HepG2 (cell line): ENCODE measurements around the gene LDLRAD3. TPM values are rescaled to one million over a fixed set of nuclear protein-coding genes. Genes with fewer than 3 reads are reported as not detected.

Source experiments
- ATAC-seq: fragments of 200-7000 bp; cut with Tn5 transposase; 3 replicates; pipeline ENCODE4 v1.9.1; 2020; ENCODE audit warnings: mild to moderate bottlenecking, moderate library complexity
- BruUV-seq: library from RNA; stranded (reverse); fragments of 400-500 nt; replicated peaks from 2 replicates; lab custom pipeline; 2021; lab: Mats Ljungman, UMichigan
- CTCF ChIA-PET: fragments of 300-600 bp; formaldehyde crosslinking; extraction: SDS; loops from one replicate; lab custom pipeline; 2021; ENCODE audit warnings: low total read pairs, inconsistent platforms, low intra/inter-chr PET ratio; lab: Yijun Ruan, JAX
- POLR2A ChIA-PET: fragments of 350-600 bp; sonication (Branson Sonifier 250); formaldehyde crosslinking; loops from one replicate; lab custom pipeline; 2020; ENCODE audit warnings: antibody characterized with exemption, inconsistent platforms; lab: Yijun Ruan, JAX
- DNase-seq: peaks from one replicate; pipeline ENCODE4 v3.0.0-alpha.2; 2015; ENCODE audit warnings: low spot score
- FAIRE-seq: peaks from 3 replicates; lab custom pipeline; 2011; peaks lifted over from hg19 to GRCh38; lab: Jason Lieb, UNC
- H2AFZ ChIP-seq: one replicate; pipeline ENCODE4 v1.6.1; 2011; ENCODE audit warnings: low read length, inconsistent platforms
- H3K27ac ChIP-seq: fragments of 300-600 bp; 3 replicates; pipeline ENCODE4 v1.8.0; 2011; ENCODE audit warnings: mixed run types, mild to moderate bottlenecking, mixed read lengths, low read length, inconsistent platforms; ENCODE audit not compliant: insufficient read depth; ENCODE audit errors: extremely low read length
- H3K27me3 ChIP-seq, 2 experiments: fragments of 200-600 bp in 1 of 2; 2 replicates in 1 of 2; 3 replicates in 1 of 2; pipeline versions ENCODE4 v1.6.0 to v1.8.0; 2011; ENCODE audit warnings: low read length in 2 of 2, mild to moderate bottlenecking in 2 of 2, moderate library complexity in 2 of 2, inconsistent platforms in 1 of 2; ENCODE audit not compliant: insufficient read depth in 2 of 2, control insufficient read depth in 1 of 2
- H3K36me3 ChIP-seq, 2 experiments: fragments of 200-600 bp in 1 of 2; replicated peaks in 1 of 2; 2 replicates in 1 of 2; 3 replicates in 1 of 2; pipeline versions ENCODE4 v1.5.1 to v1.8.0; 2011; ENCODE audit warnings: low read length in 2 of 2, inconsistent platforms in 1 of 2; ENCODE audit not compliant: insufficient read depth in 2 of 2, control insufficient read depth in 1 of 2
- H3K4me1 ChIP-seq: 2 replicates; pipeline ENCODE4 v1.5.1; 2012; ENCODE audit warnings: low read length, inconsistent platforms; ENCODE audit not compliant: insufficient read depth
- H3K4me2 ChIP-seq: 2 replicates; pipeline ENCODE4 v1.6.0; 2011; ENCODE audit warnings: low read depth, low read length, inconsistent platforms
- H3K4me3 ChIP-seq, 3 experiments: fragments of 200-600 bp in 1 of 3; sonication (generic), shearing (Covaris generic) in 1 of 3; replicated peaks in 1 of 3; 2 replicates each; pipeline ENCODE4 v1.5.1; 2011 to 2016; ENCODE audit warnings: low read length in 3 of 3, inconsistent platforms in 2 of 3, low read depth in 2 of 3, mild to moderate bottlenecking in 2 of 3, control low read depth in 1 of 3, mixed read lengths in 1 of 3; ENCODE audit not compliant: insufficient read depth in 1 of 3
- H3K79me2 ChIP-seq: one replicate; pipeline ENCODE4 v1.6.1; 2011; ENCODE audit warnings: low read length, inconsistent platforms; ENCODE audit not compliant: insufficient read depth
- H3K9ac ChIP-seq: 2 replicates; pipeline ENCODE4 v1.6.0; 2011; ENCODE audit warnings: mild to moderate bottlenecking, low read depth, low read length, inconsistent platforms; ENCODE audit not compliant: insufficient read depth
- H3K9me3 ChIP-seq: 2 replicates; pipeline ENCODE4 v1.5.1; 2012; ENCODE audit warnings: mild to moderate bottlenecking, low read length
- H4K20me1 ChIP-seq: 2 replicates; pipeline ENCODE4 v1.6.0; 2011; ENCODE audit warnings: inconsistent platforms, mild to moderate bottlenecking, low read length, moderate library complexity; ENCODE audit not compliant: insufficient read depth
- KLF9 ChIP-seq: IDR thresholded peaks from 2 replicates; pipeline ENCODE4 v1.6.1; 2016; ENCODE audit warnings: low read depth
- RFX3 ChIP-seq: IDR thresholded peaks from 2 replicates; pipeline ENCODE4 v1.6.1; 2016; ENCODE audit warnings: missing biosample characterization, missing genetic modification reagents
- SIN3A ChIP-seq: IDR thresholded peaks from 2 replicates; pipeline ENCODE4 v1.6.1; 2011; ENCODE audit warnings: low read depth, mild to moderate bottlenecking, control low read depth, low read length, borderline replicate concordance
- ZKSCAN1 ChIP-seq: fragments of 150-350 bp; IDR thresholded peaks from 2 replicates; pipeline ENCODE4 v1.6.1; 2014; ENCODE audit warnings: low read length
- WGBS: methylation state at CpG from one replicate; pipeline ENCODE4 v1.1.6; 2017; ENCODE audit warnings: low lambda C conversion rate; 5-methylcytosine and 5-hydroxymethylcytosine counted together
- in situ Hi-C: cut with HindIII; loops from 2 replicates; pipeline ENCODE4 v1.10.0; 2017; ENCODE audit warnings: low pct_unique_long_range_greater_than_20kb; ENCODE audit not compliant: extremely low pct_ligation_motif_present
- intact Hi-C: fragments of 100-400 bp; cut with micrococcal nuclease; formaldehyde crosslinking; loops from one replicate; pipeline ENCODE4 v1.10.0; 2022; ENCODE audit not compliant: unreplicated experiment
- polyA plus RNA-seq, 8 experiments: library from polyadenylated mRNA; depleted of rRNA in 3 of 8; stranded (reverse) in 7 of 8; unstranded in 1 of 8; fragments of >200 nt; fragmentation: Illumina TruSeq in 4 of 8; extraction: Trizol in 4 of 8; gene quantifications; 2 replicates each; pipeline versions ENCODE4 v1.2.1 to v1.2.3, GENCODE V29; 2011 to 2016; ENCODE audit warnings: low read depth in 4 of 8, missing spikeins in 1 of 8, mixed read lengths in 1 of 8; ENCODE audit not compliant: insufficient read depth in 1 of 8
- total RNA-seq, 5 experiments: library from RNA; depleted of rRNA; stranded (reverse); fragments of >200 nt; fragmentation: Illumina TruSeq; extraction: Trizol; gene quantifications; 2 replicates each; pipeline ENCODE4 v1.2.3, GENCODE V29; 2016; ENCODE audit warnings: low read depth in 1 of 5
- TF ChIP-seq, protein P1 (sequence below): sonication (generic); formaldehyde crosslinking; IDR thresholded peaks from 2 replicates; pipeline ENCODE4 v1.4.0; 2020; ENCODE audit warnings: mild to moderate bottlenecking, low read depth, missing genetic modification reagents
- TF ChIP-seq, protein P2 (sequence below): sonication (generic); formaldehyde crosslinking; IDR thresholded peaks from 2 replicates; pipeline ENCODE4 v1.8.0; 2022; ENCODE audit warnings: mild to moderate bottlenecking, missing genetic modification reagents, moderate library complexity

The LDLRAD3 gene
- total and polyA plus RNA-seq, 2 of the 13 experiments (the other 11 are each of a cell fraction or from before 2014, with no cell fraction given): 0.50 to 0.60 TPM

DNA sequence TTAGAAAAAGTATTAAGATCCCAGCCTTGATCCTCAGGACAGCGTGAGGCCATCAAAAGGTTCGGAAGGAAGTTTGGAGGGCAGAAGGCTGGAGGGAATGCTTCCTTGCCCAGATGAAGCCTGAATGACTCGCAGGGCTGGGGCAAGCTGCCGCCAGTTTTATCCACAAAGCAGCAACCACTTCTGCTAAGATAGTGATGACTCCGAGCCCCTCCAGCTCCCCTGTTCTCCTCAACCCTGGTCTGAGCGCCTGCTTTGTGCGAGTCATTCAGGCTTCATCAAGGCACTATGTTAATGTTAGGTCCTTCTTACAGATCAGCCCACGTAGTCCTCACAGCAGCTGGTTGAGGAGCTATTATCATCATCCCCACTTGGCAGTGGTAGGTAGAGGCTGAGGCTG, 186.5 kb downstream of the LDLRAD3 start:
- Histone ChIP-seq H3K4me2 (no peak overlapping the region), H3K36me3 (no peaks in the 10 kb centered on the region), H4K20me1 (no peaks in the 10 kb centered on the region), H3K27me3 (peaks cover 6 to 16% of the 10 kb centered on the region in 2 experiments; a peak in 3 of 5 replicates), H3K27ac (no peak overlapping the region), H3K9me3 (no peaks in the 10 kb centered on the region), H2AFZ (no peak overlapping the region), H3K4me3 (no peak overlapping the region), H3K4me1 (no peaks in the 10 kb centered on the region), H3K79me2 (no peaks in the 10 kb centered on the region), H3K9ac (no peak overlapping the region)
- BruUV-seq: no TSS peak
- no peak for FAIRE-seq
- TF ChIP-seq, protein P1, sequence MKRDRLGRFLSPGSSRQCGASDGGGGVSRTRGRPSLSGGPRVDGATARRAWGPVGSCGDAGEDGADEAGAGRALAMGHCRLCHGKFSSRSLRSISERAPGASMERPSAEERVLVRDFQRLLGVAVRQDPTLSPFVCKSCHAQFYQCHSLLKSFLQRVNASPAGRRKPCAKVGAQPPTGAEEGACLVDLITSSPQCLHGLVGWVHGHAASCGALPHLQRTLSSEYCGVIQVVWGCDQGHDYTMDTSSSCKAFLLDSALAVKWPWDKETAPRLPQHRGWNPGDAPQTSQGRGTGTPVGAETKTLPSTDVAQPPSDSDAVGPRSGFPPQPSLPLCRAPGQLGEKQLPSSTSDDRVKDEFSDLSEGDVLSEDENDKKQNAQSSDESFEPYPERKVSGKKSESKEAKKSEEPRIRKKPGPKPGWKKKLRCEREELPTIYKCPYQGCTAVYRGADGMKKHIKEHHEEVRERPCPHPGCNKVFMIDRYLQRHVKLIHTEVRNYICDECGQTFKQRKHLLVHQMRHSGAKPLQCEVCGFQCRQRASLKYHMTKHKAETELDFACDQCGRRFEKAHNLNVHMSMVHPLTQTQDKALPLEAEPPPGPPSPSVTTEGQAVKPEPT (CRISPR knock-in tag): no peak
- TF ChIP-seq KLF9 (CRISPR knock-in tag): no peak
- no peak for TF ChIP-seq ZKSCAN1
- no peak for TF ChIP-seq SIN3A
- TF ChIP-seq, protein P2, sequence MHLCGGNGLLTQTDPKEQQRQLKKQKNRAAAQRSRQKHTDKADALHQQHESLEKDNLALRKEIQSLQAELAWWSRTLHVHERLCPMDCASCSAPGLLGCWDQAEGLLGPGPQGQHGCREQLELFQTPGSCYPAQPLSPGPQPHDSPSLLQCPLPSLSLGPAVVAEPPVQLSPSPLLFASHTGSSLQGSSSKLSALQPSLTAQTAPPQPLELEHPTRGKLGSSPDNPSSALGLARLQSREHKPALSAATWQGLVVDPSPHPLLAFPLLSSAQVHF (CRISPR knock-in tag): no peak
- no peak for TF ChIP-seq RFX3 (CRISPR knock-in tag)
- CTCF ChIA-PET: no interaction called here
- intact Hi-C loops: loop anchor here (10.0 kb wide), 1 partner anchor 416 kb away; no protein-coding TSS in a partner anchor
- no peak for DNase-seq
- 54% methylated on average over 7 of the region's 8 CpGs for WGBS
- ATAC-seq: no peak
- in situ Hi-C loops: no loop called here
- POLR2A ChIA-PET: no interaction called here
